COR-L47 (cell line): ENCODE data around the gene AADACL4.

Source experiments
- DNase-seq: peaks from one replicate; lab custom pipeline; 2025; lab: John Stamatoyannopoulos, UW

The AADACL4 gene

GRCh38 chr1:12613180-12613579 is 30.7 kb upstream of the AADACL4 start:
- DNase-seq: no peak

- no peak for DNase-seq
Observed at GRCh38 chr1:12614402-12615158, 29.3 kb upstream of the AADACL4 start.

- no peak for DNase-seq
Observed at GRCh38 chr1:12615159-12615864, 28.6 kb upstream of the AADACL4 start.

GRCh38 chr1:12615865-12616708 is 27.8 kb upstream of the AADACL4 start:
- no peak for DNase-seq

- peak; percentile 26 for DNase-seq
Observed at GRCh38 chr1:12616709-12617373, 27.0 kb upstream of the AADACL4 start.

GRCh38 chr1:12617511-12617900 is 26.4 kb upstream of the AADACL4 start:
- DNase-seq: no peak

GRCh38 chr1:12617901-12618660 is 25.8 kb upstream of the AADACL4 start, which contains the start of gene DHRS3:
TSS of gene DHRS3 (minus strand) at chr1:12618210. CDS start at chr1:12617348, 862 bp downstream.
- DNase-seq: peak; percentile 53

GRCh38 chr1:12618661-12618964 is 25.3 kb upstream of the AADACL4 start:
- no peak for DNase-seq

GRCh38 chr1:12618965-12619791 is 24.7 kb upstream of the AADACL4 start:
- DNase-seq: no peak

- DNase-seq: peak; percentile 71
Observed at GRCh38 chr1:12619792-12620487, 23.9 kb upstream of the AADACL4 start.

- DNase-seq: no peak
Observed at GRCh38 chr1:12620488-12620865, 23.4 kb upstream of the AADACL4 start.

- DNase-seq: no peak
Observed at GRCh38 chr1:12620931-12621330, 23.0 kb upstream of the AADACL4 start.

- DNase-seq: no peak
Observed at GRCh38 chr1:12621346-12622335, 22.2 kb upstream of the AADACL4 start.

- DNase-seq: no peak
Observed at GRCh38 chr1:12622506-12622905, 21.4 kb upstream of the AADACL4 start.

GRCh38 chr1:12625276-12625675 is 18.6 kb upstream of the AADACL4 start:
- DNase-seq: no peak

GRCh38 chr1:12626888-12627287 is 17.0 kb upstream of the AADACL4 start:
- DNase-seq: no peak

- no peak for DNase-seq
Observed at GRCh38 chr1:12627296-12627695, 16.6 kb upstream of the AADACL4 start.

GRCh38 chr1:12629511-12629956 is 14.4 kb upstream of the AADACL4 start:
- peak; percentile 67 for DNase-seq
